ENCODE data around the gene TXNL1.

DNA sequence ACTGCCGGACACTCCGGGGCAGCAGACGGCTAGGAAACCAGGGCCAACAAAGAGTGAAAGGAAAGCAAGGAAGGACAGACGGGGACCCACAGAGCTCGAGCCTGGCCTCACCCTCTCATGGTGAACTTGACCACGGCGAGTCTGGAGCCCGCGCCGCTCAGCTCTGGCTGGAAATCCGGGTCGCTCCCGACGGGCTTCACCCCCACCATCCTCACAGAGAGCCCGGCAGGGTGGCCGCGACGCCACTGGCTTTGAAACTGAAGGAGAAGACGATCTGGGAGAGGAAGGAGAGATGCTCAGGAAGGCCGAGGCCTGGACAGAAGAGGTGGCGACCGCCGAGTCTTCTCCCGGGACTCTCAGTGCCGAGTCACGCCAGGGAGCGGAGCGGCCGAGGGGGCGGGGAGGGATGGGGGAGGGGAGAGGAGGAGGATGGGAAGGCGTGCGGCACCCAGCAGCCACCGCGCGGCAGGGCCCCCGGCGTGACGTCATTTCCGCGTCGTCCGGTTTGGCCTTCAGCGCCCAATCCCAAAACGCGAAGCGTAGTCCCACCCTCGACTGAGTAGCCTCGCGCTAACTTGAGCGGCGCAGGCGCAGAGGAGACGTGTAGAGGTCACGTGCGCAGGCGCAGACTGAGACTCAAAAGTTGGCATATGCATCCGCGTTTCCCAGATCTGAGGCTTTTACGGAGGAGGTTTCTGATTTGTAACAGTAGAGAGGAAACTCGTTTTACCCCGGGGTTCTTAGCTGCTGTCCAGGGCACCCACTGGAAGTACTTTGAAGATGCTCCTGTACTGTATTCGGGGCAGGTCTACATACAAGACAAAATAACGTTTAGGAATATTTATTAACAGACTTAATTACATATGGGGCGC lies at the start of gene TXNL1:
- TF ChIP-seq, protein P1, sequence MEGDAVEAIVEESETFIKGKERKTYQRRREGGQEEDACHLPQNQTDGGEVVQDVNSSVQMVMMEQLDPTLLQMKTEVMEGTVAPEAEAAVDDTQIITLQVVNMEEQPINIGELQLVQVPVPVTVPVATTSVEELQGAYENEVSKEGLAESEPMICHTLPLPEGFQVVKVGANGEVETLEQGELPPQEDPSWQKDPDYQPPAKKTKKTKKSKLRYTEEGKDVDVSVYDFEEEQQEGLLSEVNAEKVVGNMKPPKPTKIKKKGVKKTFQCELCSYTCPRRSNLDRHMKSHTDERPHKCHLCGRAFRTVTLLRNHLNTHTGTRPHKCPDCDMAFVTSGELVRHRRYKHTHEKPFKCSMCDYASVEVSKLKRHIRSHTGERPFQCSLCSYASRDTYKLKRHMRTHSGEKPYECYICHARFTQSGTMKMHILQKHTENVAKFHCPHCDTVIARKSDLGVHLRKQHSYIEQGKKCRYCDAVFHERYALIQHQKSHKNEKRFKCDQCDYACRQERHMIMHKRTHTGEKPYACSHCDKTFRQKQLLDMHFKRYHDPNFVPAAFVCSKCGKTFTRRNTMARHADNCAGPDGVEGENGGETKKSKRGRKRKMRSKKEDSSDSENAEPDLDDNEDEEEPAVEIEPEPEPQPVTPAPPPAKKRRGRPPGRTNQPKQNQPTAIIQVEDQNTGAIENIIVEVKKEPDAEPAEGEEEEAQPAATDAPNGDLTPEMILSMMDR (conservative IDR thresholded peaks at IDR 0.05; ENCODE audit: low read depth, low read length): no peak
- TF ChIP-seq EZH2 (IDR thresholded peaks at IDR 0.05; ENCODE audit: low read length, unreplicated experiment): no peak
